Right lung (tissue), 5 donors: ENCODE data around the gene RAI1. TPM values are rescaled to one million over a fixed set of nuclear protein-coding genes. Genes with fewer than 3 reads are reported as not detected.
A peak's percentile ranks its signal among the peaks of the same experiment; 100 is the strongest.

Experiments
- DNase-seq, 2 donors: peaks; one replicate each; pipeline ENCODE4 v3.0.0-alpha.2; 2013
- polyA plus RNA-seq, 5 donors: library from polyadenylated mRNA; unstranded; fragments of 120-200 nt; gene quantifications; one replicate each; pipeline versions ENCODE4 v1.2.1 to v1.2.3, GENCODE V29; 2013; ENCODE audit warnings: inconsistent platforms in 1 of 5, low replicate concordance in 1 of 5; ENCODE audit not compliant: insufficient read length in 5 of 5, insufficient read depth in 1 of 5

The RAI1 gene
- polyA plus RNA-seq, 5 donors: 24.0 to 37.7 (median 35.8) TPM

DNA sequence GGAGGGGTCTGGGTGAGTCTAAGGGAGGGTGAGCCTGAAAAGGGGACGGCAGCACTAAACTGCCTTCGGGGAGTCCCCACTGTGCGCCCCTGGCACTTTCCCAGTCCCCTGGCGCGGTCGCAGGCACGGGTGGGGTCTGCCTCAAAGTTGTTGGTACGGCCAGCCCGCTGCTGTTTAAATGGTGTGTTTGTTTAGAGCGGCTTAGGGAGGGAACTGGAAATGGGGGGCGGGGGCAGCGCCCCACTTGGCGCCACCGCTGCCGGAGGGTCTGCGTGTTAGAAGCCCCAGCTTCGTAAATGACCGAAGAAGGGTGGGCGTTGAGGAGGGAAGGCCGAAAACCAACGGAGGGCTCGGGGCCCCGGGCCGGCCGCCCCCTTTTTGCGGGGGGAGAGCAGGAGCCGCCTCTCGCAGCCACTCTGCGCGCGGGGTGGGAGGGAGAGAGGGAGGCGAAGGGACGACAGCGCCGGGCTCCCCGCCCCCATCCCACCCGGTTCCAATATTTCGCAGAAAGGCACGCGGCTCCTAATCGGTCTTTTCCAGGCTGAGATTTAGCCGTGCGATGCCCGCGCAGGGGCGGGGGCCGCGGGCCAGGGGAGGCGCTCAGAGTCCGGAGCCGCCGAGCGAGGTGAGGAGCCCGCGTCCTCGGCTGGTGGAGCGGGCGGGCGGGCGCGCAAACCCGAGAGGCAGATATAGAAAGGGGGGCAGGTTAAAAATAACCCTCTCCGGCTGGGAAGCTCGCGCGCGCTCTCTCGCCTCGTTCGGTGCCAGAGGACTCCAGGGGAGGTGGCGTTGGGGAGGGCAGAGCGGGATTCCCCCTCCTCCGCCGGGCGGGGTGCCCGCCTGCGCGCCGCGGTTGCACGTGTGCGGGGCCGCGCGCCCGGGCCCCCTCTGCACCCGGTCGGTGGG, 100.6 kb downstream of the RAI1 start:
- DNase-seq: peak; percentile 74 to 77

DNA sequence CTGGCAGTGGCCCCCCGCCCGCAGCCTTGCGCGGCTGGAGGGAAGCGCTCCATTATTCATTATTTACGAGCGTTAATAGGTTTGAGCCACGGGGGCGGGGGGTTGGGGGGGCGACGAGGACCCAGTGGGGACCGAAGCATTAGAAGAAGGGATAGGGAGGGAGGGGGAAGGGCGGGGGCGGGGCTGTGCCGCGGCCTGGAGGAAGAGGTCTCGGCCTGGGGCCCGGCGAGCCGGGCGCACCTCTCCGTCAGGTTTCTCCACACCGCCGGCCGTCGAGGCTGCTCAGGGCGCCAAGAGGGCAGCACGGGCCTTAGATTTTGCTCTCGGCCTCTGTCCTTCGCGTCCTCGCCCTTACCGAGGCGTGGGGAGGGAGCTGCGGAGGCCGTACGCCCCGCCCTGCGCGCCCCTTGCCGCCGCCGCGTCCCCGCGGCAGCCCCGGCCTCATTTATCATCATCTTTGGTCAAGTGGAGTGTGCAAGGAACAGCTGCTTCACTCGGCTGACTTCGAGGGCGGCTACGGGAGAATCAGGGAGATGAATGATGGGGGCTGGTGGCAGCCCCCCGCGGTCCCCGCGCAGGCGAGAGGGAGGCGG, 101.4 kb downstream of the RAI1 start:
- DNase-seq: peak in 1 of 2 donors; percentile 50

DNA sequence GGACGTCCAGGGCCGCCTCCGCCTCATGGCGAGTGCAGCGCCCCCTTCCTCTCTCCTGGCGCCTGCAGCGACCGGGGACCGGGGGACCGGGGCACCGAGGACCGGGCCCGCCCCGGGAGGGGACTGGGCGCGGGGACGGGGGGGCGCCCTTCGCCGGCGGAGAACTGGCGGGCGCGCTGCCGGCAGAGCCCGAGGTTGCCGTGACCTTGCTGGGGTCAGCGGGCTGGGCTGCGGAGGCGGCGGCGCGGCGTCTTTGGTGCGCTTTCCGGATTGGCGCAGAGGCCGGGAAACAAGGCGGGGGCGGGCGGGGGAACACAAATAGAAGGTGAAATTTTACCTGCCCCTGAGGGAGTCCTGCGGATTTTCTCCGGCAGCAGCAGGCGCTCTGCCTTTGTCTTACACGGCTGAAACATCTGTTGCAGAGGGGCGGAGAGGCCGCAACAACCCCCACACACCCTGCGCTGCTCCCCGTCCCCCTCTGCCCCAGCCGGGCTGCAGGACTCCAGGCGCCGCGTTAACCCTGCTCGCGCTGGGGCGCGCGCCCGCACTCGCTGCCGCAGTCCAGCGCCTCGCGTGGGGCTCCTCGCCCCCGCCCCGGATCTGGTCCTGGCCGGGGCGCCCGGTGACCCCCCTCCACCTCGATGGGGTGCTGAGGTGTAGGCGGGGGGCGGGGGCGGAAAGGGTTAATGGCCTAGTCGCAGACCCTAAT, 102.0 kb downstream of the RAI1 start:
- DNase-seq: peak in 1 of 2 donors; percentile 58

DNA sequence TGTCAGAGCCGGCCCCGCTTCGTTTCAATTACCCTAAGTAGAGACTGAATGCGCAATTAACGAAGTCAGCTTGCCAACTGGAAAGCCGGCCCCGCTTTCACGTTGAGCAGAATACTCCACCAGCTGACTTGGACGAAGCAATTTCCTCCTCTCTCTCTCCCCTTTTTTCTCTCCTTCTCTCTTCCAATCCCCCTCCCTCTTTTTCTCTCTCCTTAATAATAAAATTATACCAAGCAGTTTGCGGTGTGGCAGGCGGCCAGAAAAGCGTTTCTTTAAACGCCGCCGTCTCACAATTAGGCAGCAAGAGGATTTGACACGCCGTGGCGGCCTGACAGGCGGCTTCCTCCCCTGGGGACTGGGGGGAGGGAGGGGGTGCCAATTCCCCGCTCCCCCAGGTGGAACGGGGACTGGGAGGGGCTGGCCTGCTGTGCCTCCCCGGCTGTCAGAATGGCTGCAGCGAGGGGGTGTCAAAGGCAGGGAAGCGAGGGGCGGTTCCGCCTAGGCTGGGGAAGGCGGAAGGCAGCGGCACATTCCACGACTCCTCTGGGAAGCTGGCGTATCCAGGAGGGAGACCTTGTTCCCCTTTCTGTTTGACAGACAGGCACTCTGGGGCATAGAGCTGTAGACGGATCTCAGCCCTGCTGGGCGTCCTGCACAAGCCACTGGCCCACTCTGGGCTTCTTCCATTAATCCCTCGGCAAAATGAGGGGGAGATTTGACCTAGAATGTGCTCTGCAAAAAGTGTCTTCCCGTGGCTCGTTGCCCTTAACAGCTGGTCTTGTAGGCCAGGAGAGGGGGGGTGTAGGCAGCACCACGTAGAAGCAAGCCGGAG, 102.8 kb downstream of the RAI1 start:
- DNase-seq: peak; percentile 76 to 79

DNA sequence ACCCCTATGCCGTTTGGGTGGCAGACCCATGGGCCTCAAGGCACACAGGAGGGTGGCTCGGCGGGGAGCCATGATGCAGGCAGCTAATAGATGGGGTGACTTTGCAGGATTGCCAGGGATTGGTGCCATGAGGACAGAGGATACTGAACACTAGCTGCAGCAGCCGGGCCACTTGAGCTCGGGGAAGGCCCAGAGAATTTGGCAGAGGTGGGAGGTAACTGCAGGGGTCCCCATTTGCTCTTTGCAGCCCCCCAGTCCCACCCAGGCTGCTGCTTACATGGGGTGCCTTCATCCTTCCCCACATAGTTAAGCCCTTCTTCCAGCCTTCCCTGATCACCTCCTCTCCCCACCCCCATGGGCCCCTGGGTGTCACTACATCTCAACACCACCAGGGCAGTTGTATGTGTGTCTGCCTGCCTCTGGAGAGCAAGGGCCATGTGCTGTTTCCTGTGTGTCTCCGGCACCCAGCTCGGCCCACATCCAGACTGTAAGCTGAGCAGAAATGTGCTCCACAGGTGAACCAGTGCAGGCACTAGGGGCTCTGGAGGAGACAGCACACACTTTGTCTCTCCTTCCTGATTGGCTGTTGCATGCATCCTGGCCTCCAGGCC, 103.5 kb downstream of the RAI1 start:
- no peak for DNase-seq

DNA sequence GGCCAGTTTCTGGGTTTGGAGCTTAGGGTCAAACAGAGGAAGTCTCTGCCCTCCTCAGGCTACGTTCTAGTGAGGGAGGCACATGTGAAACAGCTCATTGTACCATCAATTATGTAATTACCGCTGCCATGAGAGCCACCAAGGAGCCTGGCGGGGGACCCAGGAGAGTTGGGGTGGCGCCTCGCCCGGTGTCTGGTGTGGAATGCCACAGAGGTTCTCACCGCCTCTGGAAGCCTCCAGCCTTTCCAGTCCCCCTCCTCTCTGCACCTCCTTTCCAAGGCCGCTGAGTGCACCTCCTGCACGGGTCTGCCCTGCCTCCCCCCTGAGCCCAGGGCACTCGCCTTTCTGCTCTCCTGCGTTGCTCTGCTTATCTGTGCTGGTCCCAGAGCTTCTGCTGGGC, 104.1 kb downstream of the RAI1 start:
- DNase-seq: no peak

DNA sequence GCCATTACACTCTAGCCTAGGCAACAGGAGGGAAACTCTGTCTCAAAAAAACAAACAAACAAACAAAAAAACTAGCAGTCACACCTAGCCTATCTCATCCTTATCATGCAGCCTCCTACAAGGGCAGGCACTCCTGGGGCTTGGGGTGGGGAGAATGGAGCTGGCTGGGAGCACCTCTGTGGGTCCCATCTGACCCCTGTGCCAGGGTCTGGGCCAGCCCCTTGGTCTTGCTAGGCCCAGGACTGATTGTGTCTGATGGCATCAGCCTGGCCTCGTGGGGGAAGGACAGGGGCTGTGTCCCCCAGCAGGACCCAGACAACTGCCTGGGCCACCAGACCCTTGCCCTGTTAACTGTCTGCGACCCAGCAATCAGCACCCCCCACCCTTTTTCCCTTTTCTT, 105.7 kb downstream of the RAI1 start:
- DNase-seq: no peak

DNA sequence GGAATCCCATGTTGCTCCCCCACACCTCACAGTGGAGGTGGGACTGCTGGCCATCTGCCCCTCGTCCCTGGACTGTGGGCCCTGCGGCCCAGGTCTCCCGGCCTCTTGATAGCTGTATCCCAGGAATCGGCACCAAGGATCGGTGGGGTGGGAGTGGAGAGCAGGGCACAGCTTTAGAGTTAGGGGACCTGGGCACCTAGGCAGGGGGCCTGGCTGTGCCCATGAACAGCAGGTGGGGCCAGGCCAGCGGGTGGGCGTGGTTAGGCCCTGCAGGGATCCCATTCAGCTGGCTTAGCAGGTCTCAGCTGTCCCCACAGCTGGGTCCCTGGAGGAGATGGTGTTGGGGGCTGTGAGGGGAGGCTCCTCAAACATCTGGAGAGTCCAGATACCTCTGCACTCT, 106.3 kb downstream of the RAI1 start:
- DNase-seq: no peak

DNA sequence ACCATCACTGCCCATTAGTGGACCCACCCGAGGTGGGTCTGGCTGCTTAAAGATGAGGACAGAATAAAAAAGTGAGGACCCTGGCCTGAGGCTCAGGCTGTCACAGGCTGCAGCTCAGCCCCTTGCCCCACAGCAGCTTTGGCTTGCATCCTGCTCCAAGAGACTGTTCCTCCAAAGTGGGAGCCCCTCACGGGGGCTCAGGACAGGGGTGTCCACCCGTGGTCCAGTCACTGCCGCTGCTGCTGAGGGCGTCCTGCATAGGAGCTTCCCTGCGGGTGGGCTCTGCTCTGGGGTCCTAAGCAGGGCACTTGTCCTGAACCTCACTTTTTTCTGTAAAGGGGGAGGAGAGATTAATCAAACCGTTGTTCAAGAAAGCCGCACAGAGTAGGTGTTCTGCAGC, 107.7 kb downstream of the RAI1 start:
- DNase-seq: no peak

DNA sequence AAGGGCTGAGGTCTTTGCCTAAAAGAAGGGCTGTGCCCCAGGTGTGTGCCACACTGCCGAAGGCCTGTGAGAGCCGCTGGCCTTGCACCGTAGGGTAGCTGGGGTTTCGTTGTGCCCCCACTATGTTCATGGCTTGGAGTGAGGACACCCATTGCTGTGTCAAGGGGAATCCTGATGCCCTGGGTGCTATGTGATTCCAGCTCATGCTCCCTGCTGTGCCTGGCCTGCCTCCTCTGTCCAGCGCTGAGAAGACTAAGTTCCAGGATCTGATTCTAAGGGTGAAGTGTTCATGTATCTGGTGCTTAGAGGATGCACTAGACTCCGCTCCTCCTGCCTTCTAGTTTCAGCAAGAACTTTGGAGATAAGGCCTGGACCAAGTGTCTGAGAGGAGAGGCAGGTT, 108.2 kb downstream of the RAI1 start:
- no peak for DNase-seq

DNA sequence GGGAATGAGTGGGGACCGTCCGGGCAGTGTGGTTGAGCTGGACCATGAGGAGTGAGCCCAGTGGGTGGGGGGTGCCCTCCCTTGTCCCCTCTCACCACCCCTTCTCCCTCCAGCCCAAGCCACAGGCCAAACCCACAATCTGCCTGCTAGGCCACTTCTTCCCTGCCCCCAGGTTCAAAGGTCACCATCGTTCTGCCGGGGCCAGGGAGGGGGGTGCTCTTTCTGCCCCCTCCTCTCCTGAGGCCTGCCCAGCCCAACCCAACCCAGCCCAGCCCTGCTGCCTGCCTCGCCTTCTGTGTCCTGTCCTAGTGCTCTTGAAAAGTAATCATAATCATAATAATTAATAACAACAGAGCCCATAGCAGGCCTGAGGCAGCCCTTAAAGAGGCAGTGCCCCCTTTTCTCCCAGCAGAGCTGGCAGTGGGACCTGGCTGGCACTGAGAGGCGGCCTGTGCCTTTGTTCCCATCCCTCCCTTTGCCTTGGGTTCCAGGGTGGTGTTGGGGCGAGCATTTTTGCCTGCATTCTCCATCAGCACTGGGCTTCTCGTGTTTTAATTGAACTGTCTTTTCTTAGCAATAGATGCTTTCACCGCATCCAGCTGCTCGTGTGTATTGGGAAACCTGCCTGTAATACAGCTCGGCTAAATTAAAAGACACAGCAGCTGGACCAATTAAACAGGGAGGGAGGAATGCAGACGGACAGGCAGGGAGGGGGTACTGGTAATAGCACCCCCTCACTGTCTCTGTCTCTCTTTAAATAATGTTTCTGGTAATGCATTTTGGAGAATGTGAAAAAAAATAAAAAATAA, 108.8 kb downstream of the RAI1 start:
- no peak for DNase-seq

DNA sequence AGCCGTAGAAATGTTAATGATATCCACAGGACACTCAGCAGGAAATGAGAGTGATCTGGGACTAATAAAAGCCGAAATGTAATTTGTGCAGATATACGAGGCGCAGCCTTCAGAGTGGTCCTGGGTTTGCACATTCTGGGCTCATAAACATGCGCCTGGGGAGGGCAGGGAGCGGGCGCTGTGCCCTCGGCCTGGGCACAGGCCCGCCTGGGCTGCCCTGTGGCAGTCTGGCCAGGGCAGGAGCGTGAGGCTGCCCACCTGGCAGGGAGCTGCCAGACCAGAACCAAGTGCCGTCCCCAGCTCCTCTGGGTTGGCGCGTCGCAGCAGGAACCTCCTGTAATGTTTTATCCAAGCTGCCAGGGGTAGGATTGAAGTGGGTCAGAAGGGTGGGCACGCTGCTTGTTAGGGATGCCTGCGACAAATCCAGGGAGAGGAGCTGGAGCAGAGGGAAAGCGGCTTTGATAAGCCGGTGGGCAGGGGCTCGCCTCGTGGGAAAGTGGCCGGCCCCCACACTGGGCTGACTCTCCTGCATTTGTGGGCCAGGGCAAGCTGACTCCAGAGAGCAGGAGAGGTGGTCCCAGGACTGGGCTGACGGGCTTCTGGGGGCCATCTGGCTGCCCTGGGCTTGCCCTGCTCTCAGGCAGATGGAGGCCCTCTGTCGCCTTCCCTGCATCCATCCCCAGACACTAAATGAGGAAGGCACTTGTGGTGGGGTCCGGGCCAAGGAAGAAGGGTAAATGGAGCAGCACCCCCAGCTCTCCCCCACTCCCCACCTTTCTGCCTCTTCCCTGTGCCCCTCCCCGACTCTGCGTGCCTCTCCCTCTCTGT, 109.6 kb downstream of the RAI1 start:
- no peak for DNase-seq

DNA sequence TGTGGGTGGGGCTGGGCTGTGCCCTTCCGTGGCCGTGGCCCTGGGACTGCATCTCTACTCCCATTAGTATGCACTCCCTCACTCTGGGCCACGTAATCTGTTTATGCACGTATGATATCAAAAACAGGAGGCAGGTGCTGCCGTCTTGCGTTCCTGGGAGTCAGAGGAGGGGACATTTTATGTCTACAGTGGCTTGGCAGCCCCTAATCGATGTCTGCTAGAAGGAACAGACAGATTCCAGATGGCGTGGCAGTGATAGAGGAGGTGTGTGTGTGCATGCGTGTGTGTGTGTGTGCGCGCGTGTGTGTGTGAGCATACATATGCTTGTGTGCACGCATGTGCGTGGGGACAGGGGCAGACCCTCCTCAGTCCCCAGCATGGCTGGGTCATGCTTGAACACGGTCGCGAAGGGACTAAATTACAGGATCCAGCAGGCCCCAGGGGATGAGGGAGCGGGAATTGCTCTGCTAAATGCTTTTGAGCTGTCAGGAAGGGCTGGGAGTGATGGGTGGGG, 110.8 kb downstream of the RAI1 start:
- DNase-seq: no peak

DNA sequence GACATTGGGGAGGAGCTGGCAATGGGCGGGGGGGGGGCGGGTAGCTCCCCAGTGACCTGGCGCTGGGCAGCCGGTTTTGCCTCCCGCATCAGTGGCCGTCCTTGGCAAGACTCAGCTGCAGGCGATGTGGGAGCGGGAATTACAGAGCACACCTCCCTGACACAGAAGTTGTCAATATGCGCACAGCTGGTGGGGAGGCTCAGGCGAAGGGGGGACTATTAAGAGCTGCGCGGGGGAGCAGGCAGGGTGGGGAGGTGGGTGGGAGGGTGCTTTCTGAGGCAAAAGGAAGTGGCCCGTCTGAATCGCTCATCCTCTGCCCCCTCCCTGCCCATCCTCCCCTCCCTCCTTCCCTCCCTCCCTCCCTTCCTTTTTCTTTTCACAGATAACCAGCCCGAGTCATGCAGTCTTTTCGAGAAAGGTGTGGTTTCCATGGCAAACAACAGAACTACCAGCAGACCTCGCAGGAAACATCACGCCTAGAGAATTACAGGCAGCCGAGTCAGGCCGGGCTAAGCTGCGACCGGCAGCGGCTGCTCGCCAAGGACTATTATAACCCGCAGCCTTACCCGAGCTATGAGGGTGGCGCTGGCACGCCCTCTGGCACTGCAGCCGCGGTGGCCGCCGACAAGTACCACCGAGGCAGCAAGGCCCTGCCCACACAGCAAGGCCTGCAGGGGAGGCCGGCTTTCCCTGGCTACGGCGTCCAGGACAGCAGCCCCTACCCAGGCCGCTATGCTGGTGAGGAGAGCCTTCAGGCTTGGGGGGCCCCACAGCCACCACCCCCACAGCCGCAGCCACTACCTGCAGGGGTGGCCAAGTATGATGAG, 111.5 kb downstream of the RAI1 start:
- DNase-seq: no peak

DNA sequence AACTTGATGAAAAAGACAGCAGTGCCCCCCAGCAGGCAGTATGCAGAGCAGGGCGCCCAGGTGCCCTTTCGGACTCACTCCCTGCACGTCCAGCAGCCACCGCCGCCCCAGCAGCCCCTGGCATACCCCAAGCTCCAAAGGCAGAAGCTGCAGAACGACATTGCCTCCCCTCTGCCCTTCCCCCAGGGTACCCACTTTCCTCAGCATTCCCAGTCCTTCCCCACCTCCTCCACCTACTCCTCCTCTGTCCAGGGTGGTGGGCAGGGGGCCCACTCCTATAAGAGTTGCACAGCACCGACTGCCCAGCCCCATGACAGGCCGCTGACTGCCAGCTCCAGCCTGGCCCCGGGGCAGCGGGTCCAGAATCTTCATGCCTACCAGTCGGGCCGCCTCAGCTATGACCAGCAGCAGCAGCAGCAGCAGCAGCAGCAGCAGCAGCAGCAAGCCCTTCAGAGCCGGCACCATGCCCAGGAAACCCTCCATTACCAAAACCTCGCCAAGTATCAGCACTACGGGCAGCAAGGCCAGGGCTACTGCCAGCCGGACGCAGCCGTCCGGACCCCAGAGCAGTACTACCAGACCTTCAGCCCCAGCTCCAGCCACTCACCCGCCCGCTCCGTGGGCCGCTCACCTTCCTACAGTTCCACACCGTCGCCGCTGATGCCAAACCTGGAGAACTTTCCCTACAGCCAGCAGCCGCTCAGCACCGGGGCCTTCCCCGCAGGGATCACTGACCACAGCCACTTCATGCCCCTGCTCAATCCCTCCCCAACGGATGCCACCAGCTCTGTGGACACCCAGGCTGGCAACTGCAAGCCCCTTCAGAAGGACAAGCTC, 112.3 kb downstream of the RAI1 start:
- no peak for DNase-seq

DNA sequence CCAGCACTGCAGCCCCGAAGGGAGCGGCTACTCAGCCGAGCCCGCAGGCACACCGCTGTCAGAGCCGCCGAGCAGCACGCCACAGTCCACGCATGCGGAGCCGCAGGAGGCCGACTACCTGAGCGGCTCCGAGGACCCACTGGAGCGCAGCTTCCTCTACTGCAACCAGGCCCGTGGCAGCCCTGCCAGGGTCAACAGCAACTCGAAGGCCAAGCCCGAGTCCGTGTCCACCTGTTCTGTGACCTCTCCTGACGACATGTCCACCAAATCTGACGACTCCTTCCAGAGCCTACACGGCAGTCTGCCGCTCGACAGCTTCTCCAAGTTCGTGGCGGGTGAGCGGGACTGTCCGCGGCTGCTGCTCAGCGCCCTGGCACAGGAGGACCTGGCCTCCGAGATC, 113.1 kb downstream of the RAI1 start:
- no peak for DNase-seq

DNA sequence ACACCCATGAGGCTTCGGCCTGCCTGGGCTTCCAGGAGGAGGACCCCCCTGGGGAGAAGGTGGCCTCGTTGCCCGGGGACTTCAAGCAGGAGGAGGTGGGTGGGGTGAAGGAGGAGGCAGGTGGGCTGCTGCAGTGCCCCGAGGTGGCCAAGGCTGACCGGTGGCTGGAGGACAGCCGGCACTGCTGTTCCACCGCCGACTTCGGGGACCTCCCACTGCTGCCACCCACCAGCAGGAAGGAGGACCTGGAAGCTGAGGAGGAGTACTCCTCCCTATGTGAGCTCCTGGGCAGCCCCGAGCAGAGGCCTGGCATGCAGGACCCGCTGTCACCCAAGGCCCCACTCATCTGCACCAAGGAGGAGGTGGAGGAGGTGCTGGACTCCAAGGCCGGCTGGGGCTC, 114.0 kb downstream of the RAI1 start:
- no peak for DNase-seq
